ENCODE measurements around the gene GARNL3.

GARNL3 gene

GRCh38 chr9:127256324-127256723, 8.2 kb upstream of the GARNL3 start:
- TF ChIP-seq CTCF (IDR thresholded peaks at IDR 0.05; ENCODE audit: insufficient read depth, low read length, missing control alignments) = no peak
- ChIA-PET POLR2A (no interaction called here), CTCF (no interaction called here)
- no peak for DNase-seq (ENCODE audit: low read depth, low spot score)
- H3K4me3 ChIP-seq (ENCODE audit: low read depth, low read length) = no peak overlapping the region

GRCh38 chr9:127258606-127259471, 5.7 kb upstream of the GARNL3 start:
- ChIA-PET CTCF (no interaction called here), POLR2A (no interaction called here)
- TF ChIP-seq CTCF (IDR thresholded peaks at IDR 0.05; ENCODE audit: insufficient read depth, low read length, missing control alignments) = no peak
- no peak for DNase-seq (ENCODE audit: low read depth, low spot score)
- no peak overlapping the region for H3K4me3 ChIP-seq (ENCODE audit: low read depth, low read length)

- ChIA-PET CTCF (no interaction called here), POLR2A (interaction anchor here (0.5 kb wide), 1 partner anchor 131 kb away, joined by 3 read pairs; no protein-coding TSS in a partner anchor)
- no peak for TF ChIP-seq CTCF (IDR thresholded peaks at IDR 0.05; ENCODE audit: insufficient read depth, low read length, missing control alignments)
- no peak for DNase-seq (ENCODE audit: low read depth, low spot score)
- H3K4me3 ChIP-seq (ENCODE audit: low read depth, low read length) = no peak overlapping the region
Measured at GRCh38 chr9:127262602-127263001, 2.0 kb upstream of the GARNL3 start.

GRCh38 chr9:127263237-127263636, 1.3 kb upstream of the GARNL3 start:
- POLR2A ChIA-PET = interaction anchor here (0.5 kb wide), 1 partner anchor 130 kb away, joined by 3 read pairs; no protein-coding TSS in a partner anchor
- CTCF ChIA-PET = no interaction called here
- DNase-seq (ENCODE audit: low read depth, low spot score) = no peak
- H3K4me3 ChIP-seq (ENCODE audit: low read depth, low read length) = no peak overlapping the region
- no peak for TF ChIP-seq CTCF (IDR thresholded peaks at IDR 0.05; ENCODE audit: insufficient read depth, low read length, missing control alignments)

GRCh38 chr9:127263664-127264063, 910 bp upstream of the GARNL3 start:
- H3K4me3 ChIP-seq (ENCODE audit: low read depth, low read length) = no peak overlapping the region
- ChIA-PET CTCF (no interaction called here), POLR2A (no interaction called here)
- TF ChIP-seq CTCF (IDR thresholded peaks at IDR 0.05; ENCODE audit: insufficient read depth, low read length, missing control alignments) = no peak
- DNase-seq (ENCODE audit: low read depth, low spot score) = no peak

GRCh38 chr9:127267793-127268525, 3.4 kb downstream of the GARNL3 start:
- POLR2A ChIA-PET = no interaction called here
- no peak for DNase-seq (ENCODE audit: low read depth, low spot score)

More at GRCh38 chr9:127267793-127268525, 3.4 kb downstream of the GARNL3 start:
- CTCF ChIA-PET = interaction anchor here (0.9 to 1.2 kb wide), 2 partner anchors 9 to 120 kb away, joined by 3 to 4 read pairs; no protein-coding TSS in a partner anchor
- no peak overlapping the region for H3K4me3 ChIP-seq (ENCODE audit: low read depth, low read length)
- no peak for TF ChIP-seq CTCF (IDR thresholded peaks at IDR 0.05; ENCODE audit: insufficient read depth, low read length, missing control alignments)
